Osteocyte (in vitro differentiated cells): ENCODE results near the gene CASZ1. TPM values are rescaled to one million over a fixed set of nuclear protein-coding genes. Genes with fewer than 3 reads are reported as not detected.

Experiments used
- DNase-seq: peaks from one replicate; pipeline ENCODE4 v3.0.0; 2021; ENCODE audit warnings: mixed read lengths; ENCODE audit not compliant: unreplicated experiment; ENCODE audit errors: extremely low spot score
- H3K27ac Mint-ChIP-seq: one replicate; pipeline ENCODE4 v1.8.0; 2021; ENCODE audit warnings: mild to moderate bottlenecking, mixed read lengths; ENCODE audit not compliant: unreplicated experiment
- H3K27me3 Mint-ChIP-seq: one replicate; pipeline ENCODE4 v1.8.0; 2021; ENCODE audit warnings: mixed read lengths; ENCODE audit not compliant: unreplicated experiment
- H3K36me3 Mint-ChIP-seq: one replicate; pipeline ENCODE4 v1.8.0; 2021; ENCODE audit warnings: mixed read lengths; ENCODE audit not compliant: unreplicated experiment
- H3K4me1 Mint-ChIP-seq: one replicate; pipeline ENCODE4 v1.8.0; 2021; ENCODE audit warnings: mixed read lengths; ENCODE audit not compliant: unreplicated experiment
- H3K4me3 Mint-ChIP-seq: one replicate; pipeline ENCODE4 v1.8.0; 2021; ENCODE audit warnings: mild to moderate bottlenecking, moderate library complexity, mixed read lengths; ENCODE audit not compliant: unreplicated experiment
- H3K9me3 Mint-ChIP-seq: one replicate; pipeline ENCODE4 v1.8.0; 2021; ENCODE audit warnings: mixed read lengths; ENCODE audit not compliant: unreplicated experiment
- total RNA-seq: library from RNA; stranded (reverse); gene quantifications from 2 replicates; pipeline ENCODE4 v1.2.1, GENCODE V29; 2021
- TF ChIP-seq, protein P1 (sequence below): fragments of 200-600 bp; sonication (generic); IDR thresholded peaks from 2 replicates; pipeline ENCODE4 v1.5.0; 2021; ENCODE audit warnings: antibody characterized with exemption, mild to moderate bottlenecking, moderate library complexity

Gene CASZ1
- total RNA-seq, 1 donor from 2014 or later: 1.2 TPM

DNA sequence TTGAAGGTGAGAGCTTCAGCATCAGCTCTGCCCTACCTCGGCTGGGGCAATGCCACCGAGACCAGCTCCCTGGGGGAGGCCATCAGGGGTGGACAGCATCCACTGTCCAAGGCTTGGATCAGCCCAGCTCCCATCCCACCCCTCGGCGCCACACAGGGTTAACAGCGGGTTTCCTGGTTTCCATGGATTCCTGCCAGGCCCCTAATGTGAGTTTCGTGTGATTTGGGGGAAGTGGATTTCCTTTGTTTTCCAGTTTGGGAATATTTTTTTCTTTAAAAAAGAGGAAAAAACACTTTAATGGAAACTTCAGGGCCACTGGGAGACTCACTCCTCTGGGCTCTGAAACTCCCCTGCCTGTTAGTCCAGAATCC is 34.3 kb downstream of the CASZ1 start:
- Mint-ChIP-seq H3K9me3 (no peaks in the 10 kb centered on the region), H3K4me3 (no peak overlapping the region), H3K27me3 (no peaks in the 10 kb centered on the region), H3K27ac (no peak overlapping the region), H3K4me1 (peaks cover 2% of the 10 kb centered on the region), H3K36me3 (no peaks in the 10 kb centered on the region)
- DNase-seq: no peak
- TF ChIP-seq, protein P1, sequence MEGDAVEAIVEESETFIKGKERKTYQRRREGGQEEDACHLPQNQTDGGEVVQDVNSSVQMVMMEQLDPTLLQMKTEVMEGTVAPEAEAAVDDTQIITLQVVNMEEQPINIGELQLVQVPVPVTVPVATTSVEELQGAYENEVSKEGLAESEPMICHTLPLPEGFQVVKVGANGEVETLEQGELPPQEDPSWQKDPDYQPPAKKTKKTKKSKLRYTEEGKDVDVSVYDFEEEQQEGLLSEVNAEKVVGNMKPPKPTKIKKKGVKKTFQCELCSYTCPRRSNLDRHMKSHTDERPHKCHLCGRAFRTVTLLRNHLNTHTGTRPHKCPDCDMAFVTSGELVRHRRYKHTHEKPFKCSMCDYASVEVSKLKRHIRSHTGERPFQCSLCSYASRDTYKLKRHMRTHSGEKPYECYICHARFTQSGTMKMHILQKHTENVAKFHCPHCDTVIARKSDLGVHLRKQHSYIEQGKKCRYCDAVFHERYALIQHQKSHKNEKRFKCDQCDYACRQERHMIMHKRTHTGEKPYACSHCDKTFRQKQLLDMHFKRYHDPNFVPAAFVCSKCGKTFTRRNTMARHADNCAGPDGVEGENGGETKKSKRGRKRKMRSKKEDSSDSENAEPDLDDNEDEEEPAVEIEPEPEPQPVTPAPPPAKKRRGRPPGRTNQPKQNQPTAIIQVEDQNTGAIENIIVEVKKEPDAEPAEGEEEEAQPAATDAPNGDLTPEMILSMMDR: no peak

DNA sequence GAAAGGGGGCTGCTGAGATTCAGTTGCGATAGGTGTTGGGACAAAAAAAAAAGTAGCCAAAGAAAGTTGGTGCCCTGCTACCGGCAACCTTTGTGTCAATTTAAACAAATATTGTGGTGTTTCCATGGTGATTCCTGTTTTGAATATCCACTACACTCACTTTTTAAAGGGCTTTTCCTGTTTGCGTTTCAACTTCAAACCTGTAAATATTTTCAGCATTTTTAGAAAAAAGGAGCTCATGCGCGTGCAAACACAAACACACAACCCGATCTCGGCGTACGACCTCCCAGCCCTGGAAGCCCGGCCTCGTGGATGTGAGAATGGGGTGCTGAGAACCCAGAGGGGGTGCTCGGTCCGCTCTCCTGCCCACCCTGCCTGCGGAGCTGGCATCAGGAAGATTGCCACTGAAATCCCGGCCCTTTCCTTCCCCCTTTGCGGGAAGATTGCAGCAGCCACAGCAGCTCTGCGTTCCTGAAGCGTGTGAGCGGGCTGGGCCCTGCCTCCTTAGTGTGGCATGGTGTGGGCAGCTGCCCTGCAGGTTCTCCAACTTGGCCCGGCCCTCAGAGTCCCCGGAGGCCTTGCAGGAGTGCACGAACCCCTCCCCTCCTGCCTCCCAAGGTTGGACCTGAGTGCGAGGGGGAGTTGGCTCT is 34.8 kb downstream of the CASZ1 start:
- Mint-ChIP-seq H3K4me3 (no peak overlapping the region), H3K27me3 (no peaks in the 10 kb centered on the region), H3K9me3 (no peaks in the 10 kb centered on the region), H3K36me3 (no peaks in the 10 kb centered on the region), H3K27ac (no peak overlapping the region), H3K4me1 (peaks cover 3% of the 10 kb centered on the region)
- TF ChIP-seq, protein P1: no peak
- DNase-seq: no peak

DNA sequence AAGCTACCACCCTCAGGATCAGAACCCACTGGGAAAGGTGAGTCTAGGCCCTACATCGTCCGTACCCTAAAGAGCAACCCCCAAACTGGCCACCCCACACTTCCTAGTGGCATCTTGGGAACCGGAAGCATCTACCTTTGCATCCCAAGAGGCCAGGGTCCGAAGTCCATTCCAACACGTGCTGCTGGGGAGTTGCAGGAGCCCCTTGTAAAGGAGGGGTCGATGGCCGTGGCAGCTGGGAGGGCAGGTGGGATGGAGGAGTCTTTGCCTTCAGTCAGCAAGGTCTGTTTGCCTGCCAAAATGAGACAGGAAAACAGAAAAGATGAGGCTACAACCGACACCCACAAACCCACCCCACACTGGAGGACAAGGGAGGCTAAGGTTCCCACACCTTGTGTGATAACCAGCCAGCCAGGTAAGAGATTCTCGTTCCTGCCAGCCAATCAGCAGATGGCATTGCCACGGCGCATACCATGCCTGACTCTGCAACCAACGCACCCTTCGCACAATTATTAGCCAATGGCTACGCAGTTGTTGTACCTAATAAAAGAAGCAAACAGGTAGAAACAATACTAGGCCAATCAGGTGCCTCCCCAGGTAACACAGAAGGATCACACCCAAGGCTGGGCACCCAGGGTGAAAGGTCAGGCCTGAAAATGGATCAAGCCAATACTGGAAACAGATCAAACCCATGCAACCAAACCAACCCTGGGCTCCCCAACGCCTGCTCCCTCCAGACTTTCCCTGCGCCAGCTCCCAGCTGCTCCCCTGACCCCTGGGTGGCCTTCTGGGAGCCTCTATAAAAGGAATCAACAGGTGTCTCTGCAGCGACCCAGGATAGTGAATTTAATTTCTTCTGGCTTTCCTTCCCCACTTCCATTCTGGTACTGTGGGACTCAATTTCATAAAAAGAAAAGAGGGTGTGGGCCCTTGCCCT is 35.6 kb downstream of the CASZ1 start:
- Mint-ChIP-seq H3K27me3 (no peaks in the 10 kb centered on the region), H3K4me3 (no peak overlapping the region), H3K36me3 (no peaks in the 10 kb centered on the region), H3K4me1 (peaks cover 4% of the 10 kb centered on the region), H3K27ac (no peak overlapping the region), H3K9me3 (no peaks in the 10 kb centered on the region)
- no peak for DNase-seq
- TF ChIP-seq, protein P1: no peak

DNA sequence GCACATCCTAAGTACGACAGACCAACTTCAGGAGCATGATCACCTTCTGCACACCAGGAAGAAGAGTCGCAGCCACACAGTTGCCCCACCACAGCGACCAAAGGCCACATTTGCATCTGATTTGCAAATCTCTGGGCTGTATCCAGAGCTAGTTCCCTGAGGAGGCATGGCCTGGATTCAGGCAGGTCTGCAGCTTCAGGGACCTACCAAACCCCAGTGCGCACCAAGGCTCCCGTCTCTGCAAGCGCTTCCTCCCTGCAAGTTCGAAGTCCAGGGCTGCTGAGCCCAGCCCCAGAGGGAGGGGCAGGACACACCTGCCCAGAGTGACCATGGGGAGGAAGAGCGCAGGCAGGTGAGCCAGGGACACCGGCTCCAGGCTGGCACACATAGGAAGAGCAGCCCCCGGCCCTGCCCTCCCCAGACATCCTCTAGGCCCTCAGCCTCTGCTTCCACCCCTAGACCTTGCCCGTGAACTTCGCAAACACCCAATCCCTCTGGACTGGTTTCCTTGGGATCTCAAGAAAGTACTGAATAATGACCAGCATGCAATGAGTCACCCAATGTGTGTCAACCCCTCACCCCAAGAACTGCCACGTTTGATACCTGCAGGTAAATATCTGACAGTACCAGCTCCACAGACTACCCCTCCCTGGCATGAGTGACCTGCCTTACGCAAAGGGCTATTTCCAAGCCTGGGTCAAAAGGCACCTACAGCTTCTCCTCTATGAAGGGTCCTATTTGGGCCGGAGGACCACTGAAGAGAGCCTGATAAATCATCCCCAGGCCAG is 36.8 kb downstream of the CASZ1 start:
- Mint-ChIP-seq H3K27ac (no peak overlapping the region), H3K27me3 (no peaks in the 10 kb centered on the region), H3K4me1 (peaks cover 4% of the 10 kb centered on the region), H3K9me3 (no peaks in the 10 kb centered on the region), H3K36me3 (no peaks in the 10 kb centered on the region), H3K4me3 (no peak overlapping the region)
- no peak for DNase-seq
- TF ChIP-seq, protein P1: no peak
